Esophagus (tissue), 2 donors: ENCODE measurements around the gene RGS5. TPM values are rescaled to one million over a fixed set of nuclear protein-coding genes. Genes with fewer than 3 reads are reported as not detected.
"Not testable (repeated sequence)": the region's sequence is repeated elsewhere in the genome, so short reads cannot be mapped to it uniquely, and the experiment has no call there.

Source experiments
- H3K27ac ChIP-seq, 2 donors: one replicate each; pipeline ENCODE4 v1.5.1; 2013; ENCODE audit warnings: low read depth in 2 of 2, mild to moderate bottlenecking in 2 of 2, inconsistent platforms in 1 of 2, low read length in 1 of 2, moderate library complexity in 1 of 2
- H3K27me3 ChIP-seq, 2 donors: one replicate each; pipeline ENCODE4 v1.6.1; 2013; ENCODE audit warnings: low read length in 2 of 2, control low read depth in 1 of 2, mild to moderate bottlenecking in 1 of 2; ENCODE audit not compliant: insufficient read depth in 2 of 2, control insufficient read depth in 1 of 2
- H3K36me3 ChIP-seq, 2 donors: one replicate each; pipeline ENCODE4 v1.6.1; 2013; ENCODE audit warnings: low read length in 1 of 2; ENCODE audit not compliant: control insufficient read depth in 2 of 2, insufficient read depth in 2 of 2
- H3K4me1 ChIP-seq, 2 donors: one replicate each; pipeline ENCODE4 v1.6.1; 2013; ENCODE audit warnings: low read length in 1 of 2; ENCODE audit not compliant: control insufficient read depth in 2 of 2, insufficient read depth in 2 of 2
- H3K4me3 ChIP-seq, 2 donors: one replicate each; pipeline ENCODE4 v1.5.1; 2013; ENCODE audit warnings: low read length in 2 of 2, mild to moderate bottlenecking in 2 of 2, low read depth in 1 of 2, moderate library complexity in 1 of 2
- H3K9me3 ChIP-seq, 2 donors: one replicate each; pipeline ENCODE4 v1.6.1; 2013; ENCODE audit warnings: mild to moderate bottlenecking in 2 of 2, low read depth in 1 of 2, low read length in 1 of 2, moderate library complexity in 1 of 2; ENCODE audit not compliant: control insufficient read depth in 2 of 2, insufficient read depth in 1 of 2
- WGBS, 2 donors: extraction: QIAGEN DNeasy Blood & Tissue Kit; methylation state at CpG; one replicate each; pipeline ENCODE4 v1.1.7; 2013; 5-methylcytosine and 5-hydroxymethylcytosine counted together
- polyA plus RNA-seq, 2 donors: library from polyadenylated mRNA; stranded (reverse); fragments of 200-250 nt; gene quantifications; one replicate each; pipeline ENCODE4 v1.2.3, GENCODE V29; 2013
- donor health status: healthy with polysubstance abuse.
- donor health status: Bipolar disorder and iron deficiency.

The RGS5 gene
- polyA plus RNA-seq: 10 to 100 TPM in 1 of 2 donors, 1 to 10 TPM in 1; 7.1 to 10.8 TPM

GRCh38 chr1:163202833-163203451, at the start of gene RGS5:
RGS5 (minus strand) TSS chr1:163202916; CDS start chr1:163202835, 81 bp downstream.
- no peaks in the 10 kb centered on the region for H3K9me3 ChIP-seq
- no peak within 1 kb of the TSS for H3K4me3 ChIP-seq
- no peaks in the 10 kb centered on the region for H3K36me3 ChIP-seq
- H3K27ac ChIP-seq: no peak within 1 kb of the TSS
- H3K4me1 ChIP-seq: no peaks in the 10 kb centered on the region
- 56 to 63% methylated on average over 4 of the region's 4 CpGs for WGBS, 2 donors
- no peaks in the 10 kb centered on the region for H3K27me3 ChIP-seq

- Histone ChIP-seq H3K4me3 (no peak overlapping the region), H3K4me1 (no peaks in the 10 kb centered on the region), H3K36me3 (no peaks in the 10 kb centered on the region), H3K9me3 (no peaks in the 10 kb centered on the region), H3K27ac (no peak overlapping the region), H3K27me3 (no peaks in the 10 kb centered on the region)
- WGBS, 2 donors: 72 to 74% methylated on average over 2 of the region's 2 CpGs
These were observed 47.8 kb upstream of the RGS5 start for GRCh38 chr1:163250382-163250974.

- Histone ChIP-seq H3K27me3 (no peaks in the 10 kb centered on the region), H3K4me1 (no peaks in the 10 kb centered on the region), H3K4me3 (no peak overlapping the region), H3K36me3 (no peaks in the 10 kb centered on the region), H3K27ac (no peak overlapping the region), H3K9me3 (no peaks in the 10 kb centered on the region)
These were observed 45.3 kb upstream of the RGS5 start for GRCh38 chr1:163248064-163248463.

- not testable (repeated sequence) for H3K27me3 ChIP-seq, H3K36me3 ChIP-seq, H3K4me3 ChIP-seq, H3K27ac ChIP-seq, H3K4me1 ChIP-seq, H3K9me3 ChIP-seq
- WGBS, 2 donors: 94 to 100% methylated on average over 1 of the region's 1 CpG
These were observed 41.9 kb upstream of the RGS5 start for GRCh38 chr1:163244648-163245047.

- 77 to 79% methylated on average over 3 of the region's 3 CpGs for WGBS, 2 donors
- Histone ChIP-seq H3K4me3 (no peak overlapping the region), H3K27ac (no peak overlapping the region), H3K27me3 (no peaks in the 10 kb centered on the region), H3K4me1 (no peaks in the 10 kb centered on the region), H3K9me3 (no peaks in the 10 kb centered on the region), H3K36me3 (no peaks in the 10 kb centered on the region)
These were observed 39.0 kb upstream of the RGS5 start for GRCh38 chr1:163241746-163242145.

GRCh38 chr1:163240705-163241104, 38.0 kb upstream of the RGS5 start:
- H3K4me1 ChIP-seq: no peaks in the 10 kb centered on the region
- no peaks in the 10 kb centered on the region for H3K27me3 ChIP-seq
- WGBS, 2 donors: 68 to 79% methylated on average over 3 of the region's 3 CpGs
- H3K9me3 ChIP-seq: no peaks in the 10 kb centered on the region
- H3K36me3 ChIP-seq: no peaks in the 10 kb centered on the region
- H3K27ac ChIP-seq: no peak overlapping the region
- no peak overlapping the region for H3K4me3 ChIP-seq

GRCh38 chr1:163233643-163234042, 30.9 kb upstream of the RGS5 start:
- not testable (repeated sequence) for H3K4me1 ChIP-seq, H3K4me3 ChIP-seq, H3K27me3 ChIP-seq, H3K36me3 ChIP-seq, H3K27ac ChIP-seq, H3K9me3 ChIP-seq
- WGBS, 2 donors: 77 to 82% methylated on average over 3 of the region's 3 CpGs

- Histone ChIP-seq H3K4me3 (no peak overlapping the region), H3K9me3 (no peaks in the 10 kb centered on the region), H3K27ac (no peak overlapping the region), H3K27me3 (no peaks in the 10 kb centered on the region), H3K36me3 (no peaks in the 10 kb centered on the region), H3K4me1 (no peaks in the 10 kb centered on the region)
- WGBS, 2 donors: 34 to 39% methylated on average over 2 of the region's 2 CpGs
These were observed 28.7 kb upstream of the RGS5 start for GRCh38 chr1:163231385-163231784.

- H3K27ac ChIP-seq: no peak overlapping the region
- no peak overlapping the region for H3K4me3 ChIP-seq
- WGBS, 2 donors: 97% methylated on average over 3 of the region's 3 CpGs
- no peaks in the 10 kb centered on the region for H3K27me3 ChIP-seq
- H3K36me3 ChIP-seq: no peaks in the 10 kb centered on the region
- H3K4me1 ChIP-seq: no peaks in the 10 kb centered on the region
- H3K9me3 ChIP-seq: no peaks in the 10 kb centered on the region
These were observed 28.1 kb upstream of the RGS5 start for GRCh38 chr1:163230827-163231226.

- H3K36me3 ChIP-seq, H3K9me3 ChIP-seq, H3K4me3 ChIP-seq, H3K27ac ChIP-seq, H3K27me3 ChIP-seq, H3K4me1 ChIP-seq: not testable (repeated sequence)
- WGBS, 2 donors: 84% methylated on average over 3 of the region's 3 CpGs
These were observed 25.6 kb upstream of the RGS5 start for GRCh38 chr1:163228271-163228670.
